AG04449 (cell line): Measurements from ENCODE around the gene TXNL4A.

Experiments
- CTCF ChIA-PET: fragments of 350-600 bp; formaldehyde crosslinking; extraction: SDS; loops from one replicate; lab custom pipeline; 2021; ENCODE audit warnings: antibody characterized with exemption; lab: Yijun Ruan, JAX
- POLR2A ChIA-PET: fragments of 400-600, 350-600 bp; formaldehyde crosslinking; extraction: SDS; loops from one replicate; lab custom pipeline; 2020; ENCODE audit warnings: antibody characterized with exemption, inconsistent platforms; lab: Yijun Ruan, JAX
- DNase-seq: peaks from one replicate; pipeline ENCODE4 v3.0.0-alpha.2; 2010; ENCODE audit warnings: low read depth, low spot score
- H3K4me3 ChIP-seq: 2 replicates; pipeline ENCODE4 v1.5.1; 2011; ENCODE audit warnings: low read depth, mild to moderate bottlenecking, control low read depth, low read length
- TF ChIP-seq, protein P1 (sequence below): IDR thresholded peaks from one replicate; pipeline ENCODE4 v1.5.1; 2011; ENCODE audit warnings: mild to moderate bottlenecking, moderate library complexity, low read length, control low read depth, inconsistent platforms; ENCODE audit not compliant: insufficient read depth; ENCODE audit errors: missing control alignments

Gene TXNL4A

DNA sequence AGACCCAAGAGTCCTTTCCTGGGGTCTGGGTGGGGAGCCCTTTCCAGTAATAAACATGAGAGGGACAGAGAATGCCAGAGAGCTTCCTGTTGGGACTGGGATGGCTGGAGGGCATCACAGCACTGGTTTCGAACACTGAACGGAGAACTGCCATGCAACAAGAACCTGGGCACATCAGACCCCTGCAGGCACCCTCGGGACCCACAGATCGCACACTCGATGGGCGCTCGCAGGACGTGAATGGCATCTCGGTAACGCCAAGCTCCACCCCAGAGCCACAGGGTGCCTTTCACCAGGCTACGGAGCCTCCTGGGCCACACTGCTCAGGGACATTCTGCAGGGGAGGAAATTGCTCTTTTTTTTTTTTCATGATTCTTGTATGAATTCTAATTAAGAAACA, 62.1 kb downstream of the TXNL4A start:
- no peak overlapping the region for H3K4me3 ChIP-seq
- TF ChIP-seq, protein P1, sequence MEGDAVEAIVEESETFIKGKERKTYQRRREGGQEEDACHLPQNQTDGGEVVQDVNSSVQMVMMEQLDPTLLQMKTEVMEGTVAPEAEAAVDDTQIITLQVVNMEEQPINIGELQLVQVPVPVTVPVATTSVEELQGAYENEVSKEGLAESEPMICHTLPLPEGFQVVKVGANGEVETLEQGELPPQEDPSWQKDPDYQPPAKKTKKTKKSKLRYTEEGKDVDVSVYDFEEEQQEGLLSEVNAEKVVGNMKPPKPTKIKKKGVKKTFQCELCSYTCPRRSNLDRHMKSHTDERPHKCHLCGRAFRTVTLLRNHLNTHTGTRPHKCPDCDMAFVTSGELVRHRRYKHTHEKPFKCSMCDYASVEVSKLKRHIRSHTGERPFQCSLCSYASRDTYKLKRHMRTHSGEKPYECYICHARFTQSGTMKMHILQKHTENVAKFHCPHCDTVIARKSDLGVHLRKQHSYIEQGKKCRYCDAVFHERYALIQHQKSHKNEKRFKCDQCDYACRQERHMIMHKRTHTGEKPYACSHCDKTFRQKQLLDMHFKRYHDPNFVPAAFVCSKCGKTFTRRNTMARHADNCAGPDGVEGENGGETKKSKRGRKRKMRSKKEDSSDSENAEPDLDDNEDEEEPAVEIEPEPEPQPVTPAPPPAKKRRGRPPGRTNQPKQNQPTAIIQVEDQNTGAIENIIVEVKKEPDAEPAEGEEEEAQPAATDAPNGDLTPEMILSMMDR, result no peak
- ChIA-PET POLR2A (no interaction called here), CTCF (interaction anchor here (1.7 to 2.0 kb wide), 2 partner anchors 9 to 13 kb away, joined by 5 to 6 read pairs; no protein-coding TSS in a partner anchor)
- no peak for DNase-seq

DNA sequence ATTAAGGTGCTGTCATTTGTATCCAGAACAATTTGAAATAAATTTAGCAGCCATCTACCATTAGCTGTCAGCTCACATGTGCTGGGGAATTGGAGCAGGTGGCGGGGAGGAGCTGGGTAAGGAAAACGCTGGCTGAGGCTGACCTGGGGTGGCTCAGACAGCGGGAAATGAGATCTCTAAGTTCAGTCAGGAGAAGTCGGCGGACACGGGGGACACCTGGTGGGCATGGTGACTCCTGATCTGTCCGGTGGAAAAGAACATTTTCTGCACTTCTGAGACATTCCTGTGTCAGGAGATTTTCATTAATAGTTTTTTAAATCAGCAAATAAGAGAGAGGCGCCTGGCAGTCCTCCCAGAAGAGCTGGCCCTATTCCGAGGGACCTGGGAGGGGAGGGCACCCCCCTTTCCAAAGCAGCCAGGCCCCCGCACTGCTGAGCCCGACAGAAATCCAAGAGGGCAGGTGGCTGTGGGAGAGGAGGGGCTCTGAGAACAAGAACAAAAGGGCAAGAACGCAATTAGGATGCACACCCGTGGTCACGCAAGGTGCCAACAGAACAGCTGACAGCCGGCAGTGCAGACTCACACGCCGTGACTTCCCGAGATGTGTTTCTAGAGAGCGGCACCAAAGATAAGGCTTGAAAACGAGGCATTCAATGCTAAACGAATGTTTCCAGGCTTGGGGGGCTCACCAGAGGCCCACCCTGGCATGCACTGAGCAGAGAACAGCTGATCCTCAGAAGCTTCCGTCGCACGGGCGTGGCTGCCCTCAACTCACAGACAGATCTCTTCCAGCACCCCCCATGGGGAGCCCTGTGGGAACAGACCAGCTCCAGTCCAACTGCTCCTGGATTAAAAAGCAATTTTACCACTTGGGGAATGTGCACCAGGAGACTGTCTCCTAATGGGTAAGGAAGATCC, 63.3 kb downstream of the TXNL4A start:
- no peak for DNase-seq
- H3K4me3 ChIP-seq, result no peak overlapping the region
- ChIA-PET POLR2A (no interaction called here), CTCF (interaction anchor here (1.7 to 2.0 kb wide), 2 partner anchors 10 to 15 kb away, joined by 5 to 6 read pairs; no protein-coding TSS in a partner anchor)
- TF ChIP-seq, protein P1, result no peak

DNA sequence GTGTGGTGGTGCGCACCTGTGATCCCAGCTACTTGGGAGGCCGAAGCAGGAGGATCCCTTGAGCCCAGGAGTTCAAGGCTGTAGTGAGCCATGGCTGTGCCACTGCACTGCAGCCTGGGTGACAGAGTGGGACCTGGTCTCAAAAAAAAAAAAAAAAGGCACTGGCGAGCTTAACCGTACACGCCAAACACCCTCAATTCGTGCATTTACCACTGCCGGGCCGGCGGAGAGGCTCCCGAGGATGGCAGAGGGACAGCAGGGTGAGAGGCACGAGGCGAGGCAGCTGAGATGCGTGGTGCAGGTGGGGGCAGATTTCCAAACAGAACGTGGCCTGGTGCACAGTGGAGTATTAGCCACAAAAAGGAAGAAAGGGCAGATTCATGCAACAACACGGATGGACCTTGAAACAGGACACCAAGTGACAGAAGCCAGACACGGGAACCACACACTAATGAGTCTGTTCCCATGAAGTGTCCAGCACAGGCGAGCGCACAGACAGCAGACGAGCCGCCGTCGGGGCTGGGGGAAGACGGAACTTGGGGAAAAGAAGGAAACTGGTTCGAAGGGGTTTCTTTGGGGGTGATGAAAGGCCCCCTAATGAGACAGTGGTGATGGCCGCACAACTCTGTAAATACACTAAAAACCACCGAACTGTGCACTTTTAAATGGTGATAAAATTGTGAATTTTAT, 64.3 kb downstream of the TXNL4A start:
- TF ChIP-seq, protein P1, result no peak
- POLR2A ChIA-PET, result no interaction called here
- no peak for DNase-seq

DNA sequence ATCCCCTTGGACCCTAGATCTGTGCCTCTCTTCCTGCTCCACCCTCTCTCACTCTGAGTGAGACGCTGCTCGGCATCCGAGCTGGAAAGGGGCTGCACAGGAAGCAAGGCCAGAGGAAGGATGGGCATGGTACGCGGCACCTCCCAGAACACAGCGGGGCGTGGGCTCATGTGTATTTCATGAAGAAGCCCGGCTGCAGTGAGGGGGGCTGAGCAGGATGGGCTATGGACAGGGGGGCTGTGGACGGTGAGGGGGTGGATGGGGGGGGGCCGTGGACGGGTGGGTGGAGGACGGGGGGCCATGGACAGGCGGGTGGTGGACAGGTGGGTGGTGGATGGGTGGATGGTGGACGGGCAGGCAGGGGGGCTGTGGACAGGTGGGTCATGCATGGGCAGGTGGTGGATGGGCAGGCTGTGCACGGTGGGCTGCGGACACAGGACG, 65.4 kb downstream of the TXNL4A start:
- POLR2A ChIA-PET, result no interaction called here
- TF ChIP-seq, protein P1, result no peak
- no peak for DNase-seq
- CTCF ChIA-PET, result no interaction called here
- H3K4me3 ChIP-seq, result no peak overlapping the region

More for the DNA sequence above, 64.3 kb downstream of the TXNL4A start:
- H3K4me3 ChIP-seq, result no peak overlapping the region
- CTCF ChIA-PET, result no interaction called here

DNA sequence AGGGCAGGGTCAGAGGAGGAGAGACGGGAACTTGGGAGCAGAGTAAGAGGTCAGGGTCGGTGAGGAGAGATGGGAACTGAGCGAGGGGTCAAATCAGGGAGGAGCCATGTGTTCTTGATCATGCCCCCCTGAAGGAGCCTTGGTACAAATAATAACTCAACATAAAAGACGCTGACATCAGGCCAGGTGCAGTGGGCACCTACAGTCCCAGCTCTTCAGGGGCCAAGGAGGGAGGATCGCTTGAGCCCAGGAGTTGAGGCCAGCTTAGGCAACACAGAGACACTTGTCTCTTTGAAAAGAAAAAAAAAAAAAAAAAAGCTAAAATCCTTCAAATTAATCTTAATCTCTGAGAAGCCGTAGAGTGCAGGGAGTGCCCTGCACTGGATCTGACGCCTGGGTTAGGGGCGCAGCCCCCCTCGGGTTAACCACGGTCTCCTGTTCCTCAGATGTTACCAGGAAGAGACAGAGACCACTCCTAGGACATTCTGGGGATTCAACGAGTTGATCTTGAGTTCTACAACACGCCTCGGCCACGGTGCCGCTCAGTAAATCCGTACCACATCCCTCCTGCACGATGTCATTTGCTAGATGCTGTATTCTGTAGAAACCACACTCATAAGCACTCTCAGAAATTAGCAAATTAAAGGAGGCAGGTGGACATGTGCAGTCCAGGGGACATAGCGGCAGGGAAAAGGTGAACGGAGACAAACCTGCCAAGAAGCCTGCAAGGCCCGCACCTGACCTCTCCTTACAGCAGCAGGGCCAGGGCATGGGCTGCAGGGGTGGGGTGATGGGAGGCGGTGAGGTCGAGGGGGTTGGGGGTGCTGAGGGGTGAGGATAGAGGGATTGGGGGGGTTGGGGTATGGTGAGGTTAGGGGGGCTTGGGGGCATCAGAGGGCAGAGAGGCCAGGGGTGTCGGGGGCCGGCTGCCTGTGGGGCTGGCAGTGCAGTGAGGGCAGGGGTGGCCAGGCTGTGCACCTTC, 66.1 kb downstream of the TXNL4A start:
- H3K4me3 ChIP-seq, result no peak overlapping the region
- ChIA-PET POLR2A (no interaction called here), CTCF (interaction anchor here (1.1 kb wide), 1 partner anchor 12 kb away, joined by 3 read pairs; no protein-coding TSS in a partner anchor)
- TF ChIP-seq, protein P1, result no peak
- no peak for DNase-seq
